H9 (cell line): ENCODE measurements around the gene ADORA1. TPM values are rescaled to one million over a fixed set of nuclear protein-coding genes. Genes with fewer than 3 reads are reported as not detected.

Source experiments
- DNase-seq: peaks from one replicate; pipeline ENCODE4 v3.0.0-alpha.2; 2017
- H2AFZ ChIP-seq: one replicate; pipeline ENCODE4 v1.6.1; 2013; ENCODE audit warnings: mild to moderate bottlenecking, low read length, control low read depth, moderate library complexity
- H2AK5ac ChIP-seq: 2 replicates; pipeline ENCODE4 v1.6.1; 2013; ENCODE audit warnings: low read length, control low read depth, mixed read lengths; ENCODE audit not compliant: insufficient read length
- H2BK120ac ChIP-seq: one replicate; pipeline ENCODE4 v1.6.1; 2013; ENCODE audit warnings: low read depth, mild to moderate bottlenecking, low read length, control low read depth, inconsistent platforms; ENCODE audit not compliant: poor library complexity, severe bottlenecking
- H2BK12ac ChIP-seq: 2 replicates; pipeline ENCODE4 v1.6.1; 2013; ENCODE audit warnings: low read length, control low read depth, mixed read lengths, low read depth; ENCODE audit not compliant: insufficient read length
- H2BK15ac ChIP-seq: 2 replicates; pipeline ENCODE4 v1.6.1; 2013; ENCODE audit warnings: low read depth, low read length, control low read depth
- H2BK20ac ChIP-seq: one replicate; pipeline ENCODE4 v1.6.1; 2013; ENCODE audit warnings: low read depth, mild to moderate bottlenecking, low read length, control low read depth, inconsistent platforms; ENCODE audit not compliant: poor library complexity, severe bottlenecking
- H2BK5ac ChIP-seq: 2 replicates; pipeline ENCODE4 v1.6.1; 2013; ENCODE audit warnings: low read length, control low read depth, mixed read lengths; ENCODE audit not compliant: insufficient read length
- H3K14ac ChIP-seq: 2 replicates; pipeline ENCODE4 v1.6.1; 2013; ENCODE audit warnings: low read length, control low read depth; ENCODE audit not compliant: insufficient read depth
- H3K18ac ChIP-seq: 2 replicates; pipeline ENCODE4 v1.6.1; 2013; ENCODE audit warnings: low read depth, mild to moderate bottlenecking, mixed read lengths, low read length, control low read depth; ENCODE audit not compliant: insufficient read length
- H3K23ac ChIP-seq: 2 replicates; pipeline ENCODE4 v1.6.1; 2013; ENCODE audit warnings: low read length, control low read depth, mixed read lengths, low read depth; ENCODE audit not compliant: insufficient read length
- H3K23me2 ChIP-seq: 2 replicates; pipeline ENCODE4 v1.6.1; 2013; ENCODE audit warnings: low read depth, mild to moderate bottlenecking, mixed read lengths, low read length, control low read depth; ENCODE audit not compliant: insufficient read length, poor library complexity, severe bottlenecking
- H3K27ac ChIP-seq: 2 replicates; pipeline ENCODE4 v1.5.1; 2013; ENCODE audit warnings: low read length, control low read depth, mixed read lengths, low read depth; ENCODE audit not compliant: insufficient read length
- H3K27me3 ChIP-seq: 2 replicates; pipeline ENCODE4 v1.6.1; 2013; ENCODE audit warnings: low read length, control low read depth, inconsistent platforms; ENCODE audit not compliant: insufficient read depth
- H3K4ac ChIP-seq: 2 replicates; pipeline ENCODE4 v1.6.1; 2013; ENCODE audit warnings: low read depth, mild to moderate bottlenecking, control low read depth, inconsistent platforms, low read length, moderate library complexity
- H3K4me1 ChIP-seq: 2 replicates; pipeline ENCODE4 v1.6.1; 2013; ENCODE audit warnings: low read length, control low read depth, inconsistent platforms; ENCODE audit not compliant: insufficient read depth
- H3K4me2 ChIP-seq: 2 replicates; pipeline ENCODE4 v1.6.1; 2013; ENCODE audit warnings: low read length, control low read depth, mixed read lengths; ENCODE audit not compliant: insufficient read length, insufficient read depth
- H3K56ac ChIP-seq: 2 replicates; pipeline ENCODE4 v1.6.1; 2013; ENCODE audit warnings: low read depth, mild to moderate bottlenecking, mixed read lengths, low read length, control low read depth; ENCODE audit not compliant: insufficient read length
- H3K79me1 ChIP-seq: 2 replicates; pipeline ENCODE4 v1.6.1; 2013; ENCODE audit warnings: low read depth, mild to moderate bottlenecking, moderate library complexity, low read length, control low read depth, inconsistent platforms; ENCODE audit not compliant: insufficient read depth, poor library complexity, severe bottlenecking
- H3K79me2 ChIP-seq: 2 replicates; pipeline ENCODE4 v1.6.1; 2013; ENCODE audit warnings: low read length, control low read depth, inconsistent platforms; ENCODE audit not compliant: insufficient read depth
- H3K9ac ChIP-seq: 2 replicates; pipeline ENCODE4 v1.6.1; 2013; ENCODE audit warnings: low read length, control low read depth, mixed read lengths; ENCODE audit not compliant: insufficient read length; ENCODE audit errors: extremely low read depth
- H3K9me3 ChIP-seq: one replicate; pipeline ENCODE4 v1.6.1; 2013; ENCODE audit warnings: low read depth, low read length, inconsistent platforms; ENCODE audit not compliant: control insufficient read depth
- H3T11ph ChIP-seq: one replicate; pipeline ENCODE4 v1.6.1; 2013; ENCODE audit warnings: mild to moderate bottlenecking, low read length, control low read depth, inconsistent platforms
- H4K20me1 ChIP-seq: one replicate; pipeline ENCODE4 v1.6.1; 2013; ENCODE audit not compliant: control insufficient read depth, insufficient read length, insufficient read depth
- H4K5ac ChIP-seq: 2 replicates; pipeline ENCODE4 v1.6.1; 2013; ENCODE audit warnings: low read depth, mild to moderate bottlenecking, mixed read lengths, low read length, control low read depth; ENCODE audit not compliant: insufficient read length
- H4K8ac ChIP-seq: replicated peaks from 2 replicates; pipeline ENCODE4 v1.6.1; 2013; ENCODE audit warnings: low read length, control low read depth, mixed read lengths, low read depth; ENCODE audit not compliant: insufficient read length
- H4K91ac ChIP-seq: 2 replicates; pipeline ENCODE4 v1.6.1; 2013; ENCODE audit warnings: low read depth, mild to moderate bottlenecking, moderate library complexity, mixed read lengths, low read length, control low read depth; ENCODE audit not compliant: insufficient read length
- H3K27ac Mint-ChIP-seq, 3 experiments: 2 replicates in 2 of 3; 3 replicates in 1 of 3; pipeline ENCODE4 v1.8.0; 2020 to 2021; ENCODE audit warnings: mixed read lengths in 3 of 3, mild to moderate bottlenecking in 1 of 3, moderate library complexity in 1 of 3
- H3K27me3 Mint-ChIP-seq: 2 replicates; pipeline ENCODE4 v1.8.0; 2021; ENCODE audit warnings: low read depth, mild to moderate bottlenecking, moderate library complexity, mixed read lengths
- H3K36me3 Mint-ChIP-seq, 3 experiments: 2 replicates in 2 of 3; 3 replicates in 1 of 3; pipeline ENCODE4 v1.8.0; 2020 to 2021; ENCODE audit warnings: low read depth in 3 of 3, mixed read lengths in 3 of 3; ENCODE audit not compliant: insufficient read depth in 1 of 3
- H3K4me1 Mint-ChIP-seq, 2 experiments: 2 replicates each; pipeline ENCODE4 v1.8.0; 2020; ENCODE audit warnings: mixed read lengths in 2 of 2
- H3K4me3 Mint-ChIP-seq, 2 experiments: 2 replicates in 1 of 2; 3 replicates in 1 of 2; pipeline ENCODE4 v1.8.0; 2020 to 2021; ENCODE audit warnings: mild to moderate bottlenecking in 2 of 2, mixed read lengths in 2 of 2, moderate library complexity in 1 of 2
- H3K9me3 Mint-ChIP-seq, 2 experiments: 2 replicates in 1 of 2; 3 replicates in 1 of 2; pipeline ENCODE4 v1.8.0; 2020; ENCODE audit warnings: mild to moderate bottlenecking in 2 of 2, mixed read lengths in 2 of 2, moderate library complexity in 1 of 2
- WGBS: extraction: QIAGEN DNeasy Blood & Tissue Kit; methylation state at CpG from one replicate; pipeline ENCODE4 v1.1.7; 2013; ENCODE audit warnings: missing lambda C conversion rate, low lambda C conversion rate, mixed read lengths; ENCODE audit not compliant: insufficient read length; ENCODE audit errors: extremely low coverage; 5-methylcytosine and 5-hydroxymethylcytosine counted together
- total RNA-seq: library from RNA; stranded (reverse); gene quantifications from 2 replicates; pipeline ENCODE4 v1.2.1, GENCODE V29; 2021
- TF ChIP-seq, protein P1 (sequence below): fragments of 200-600 bp; sonication (generic); conservative IDR thresholded peaks from 3 replicates; pipeline ENCODE4 v1.8.0; 2021; ENCODE audit warnings: antibody characterized with exemption, mild to moderate bottlenecking

The ADORA1 gene
- total RNA-seq, 1 experiment from 2014 or later, result 1.3 TPM

GRCh38 chr1:203091199-203091477 is 36.4 kb upstream of the ADORA1 start:
- Mint-ChIP-seq H3K4me3 (no peak overlapping the region), H3K27ac (0 out of 7 replicates have a peak overlapping the region, but pooled peaks of 1 of the 3 experiments have one; percentile 10), H3K36me3 (peaks cover 6 to 20% (median 10%) of the 10 kb centered on the region in 3 experiments; a peak in 6 of 7 replicates), H3K9me3 (peaks cover 18 to 20% of the 10 kb centered on the region in 2 experiments), H3K27me3 (peaks cover 14% of the 10 kb centered on the region), H3K4me1 (peaks cover 28% of the 10 kb centered on the region in 2 experiments)
- TF ChIP-seq, protein P1, sequence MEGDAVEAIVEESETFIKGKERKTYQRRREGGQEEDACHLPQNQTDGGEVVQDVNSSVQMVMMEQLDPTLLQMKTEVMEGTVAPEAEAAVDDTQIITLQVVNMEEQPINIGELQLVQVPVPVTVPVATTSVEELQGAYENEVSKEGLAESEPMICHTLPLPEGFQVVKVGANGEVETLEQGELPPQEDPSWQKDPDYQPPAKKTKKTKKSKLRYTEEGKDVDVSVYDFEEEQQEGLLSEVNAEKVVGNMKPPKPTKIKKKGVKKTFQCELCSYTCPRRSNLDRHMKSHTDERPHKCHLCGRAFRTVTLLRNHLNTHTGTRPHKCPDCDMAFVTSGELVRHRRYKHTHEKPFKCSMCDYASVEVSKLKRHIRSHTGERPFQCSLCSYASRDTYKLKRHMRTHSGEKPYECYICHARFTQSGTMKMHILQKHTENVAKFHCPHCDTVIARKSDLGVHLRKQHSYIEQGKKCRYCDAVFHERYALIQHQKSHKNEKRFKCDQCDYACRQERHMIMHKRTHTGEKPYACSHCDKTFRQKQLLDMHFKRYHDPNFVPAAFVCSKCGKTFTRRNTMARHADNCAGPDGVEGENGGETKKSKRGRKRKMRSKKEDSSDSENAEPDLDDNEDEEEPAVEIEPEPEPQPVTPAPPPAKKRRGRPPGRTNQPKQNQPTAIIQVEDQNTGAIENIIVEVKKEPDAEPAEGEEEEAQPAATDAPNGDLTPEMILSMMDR, result no peak
- Histone ChIP-seq H3K18ac (no peak overlapping the region), H2BK120ac (no peak overlapping the region), H3K4me2 (no peak overlapping the region), H2BK20ac (no peak overlapping the region), H4K91ac (no peak overlapping the region), H3K56ac (no peak overlapping the region), H3K23me2 (no peaks in the 10 kb centered on the region), H3K79me2 (no peaks in the 10 kb centered on the region), H3K9me3 (no peaks in the 10 kb centered on the region), H2BK15ac (no peak overlapping the region), H3K14ac (no peak overlapping the region), H3T11ph (no peak overlapping the region), H2AK5ac (no peak overlapping the region), H4K8ac (no peak overlapping the region), H4K20me1 (peaks cover 3% of the 10 kb centered on the region), H3K27ac (no peak overlapping the region), H3K4me1 (no peaks in the 10 kb centered on the region), H2AFZ (no peak overlapping the region), H3K23ac (no peak overlapping the region), H4K5ac (no peak overlapping the region), H3K4ac (no peak overlapping the region), H3K9ac (no peak overlapping the region), H2BK12ac (no peak overlapping the region), H3K79me1 (no peaks in the 10 kb centered on the region), H3K27me3 (no peaks in the 10 kb centered on the region), H2BK5ac (no peak overlapping the region)
- no CpG with 5 or more reads among the region's 4 CpGs for WGBS
- no peak for DNase-seq
